HG03342 (cell line): ENCODE data around the gene NHLH2.

Source experiments
- ATAC-seq: cut with Tn5 transposase; IDR thresholded peaks from one replicate; pipeline ENCODE4 v1.9.1; 2021; ENCODE audit warnings: mild to moderate bottlenecking, moderate library complexity; ENCODE audit not compliant: unreplicated experiment

The NHLH2 gene

DNA sequence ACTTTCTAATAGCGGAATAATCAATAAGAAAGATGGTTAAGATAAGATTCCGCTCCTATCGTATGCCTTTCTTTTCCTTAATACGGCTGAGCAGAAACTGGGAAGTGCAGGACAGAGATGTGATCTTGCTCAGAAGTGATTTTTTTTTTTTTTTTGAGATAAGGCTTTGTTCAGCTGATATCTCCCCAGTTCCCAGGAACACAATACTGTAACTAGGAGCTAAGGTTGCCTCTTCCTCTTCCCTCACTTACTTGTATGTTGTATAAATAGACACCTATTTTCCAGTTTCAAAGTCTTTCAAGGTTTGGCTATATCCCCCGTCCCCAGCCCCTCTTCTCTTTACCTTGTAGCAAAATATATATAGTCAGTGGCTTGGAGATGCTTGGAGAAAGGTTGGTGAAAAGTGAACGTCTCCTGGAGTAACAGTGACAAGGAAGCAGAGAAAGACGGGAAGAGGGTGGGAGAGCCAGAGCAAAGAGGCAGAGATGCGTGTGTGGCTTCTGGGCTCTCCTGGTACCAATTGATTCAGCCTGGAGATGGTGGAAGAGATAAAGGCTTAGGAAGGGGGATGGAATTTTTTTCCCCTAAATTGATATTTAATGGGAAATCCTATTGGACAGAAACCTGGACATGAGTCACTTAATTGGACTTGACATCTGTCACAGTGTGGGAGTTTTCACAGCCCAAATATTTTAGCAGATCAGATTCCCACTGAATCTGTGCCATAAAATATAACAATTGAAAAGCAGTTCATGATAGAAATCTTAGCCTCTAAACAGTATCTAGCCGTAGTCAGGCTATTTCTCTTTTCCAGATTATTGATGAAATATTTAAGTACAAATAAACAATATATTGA lies at the start of gene NHLH2:
Gene NHLH2, minus strand, starts transcription at position 522 of the 856 bp plus-strand sequence. CDS start 2,754 bp downstream, outside the sequence.
- ATAC-seq: no peak

DNA sequence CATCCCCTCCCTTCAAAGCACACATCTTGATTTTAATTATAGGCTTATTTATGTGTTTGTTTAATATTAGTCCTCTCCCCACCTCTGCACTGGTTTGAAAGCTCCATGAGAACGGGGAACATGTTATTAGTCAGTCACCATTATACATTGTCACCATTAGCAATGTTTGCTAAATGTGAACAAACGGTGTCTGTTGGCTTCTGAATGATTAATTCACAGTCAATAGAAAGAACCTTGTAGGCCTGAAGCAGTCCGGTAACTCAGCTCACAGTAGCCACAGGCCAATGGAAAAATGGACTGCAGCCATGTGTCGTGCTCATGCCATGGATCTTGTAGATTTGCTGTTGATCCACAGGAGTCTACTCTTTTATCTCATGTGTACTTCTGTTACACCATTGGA lies 49.7 kb upstream of the NHLH2 start:
- ATAC-seq: no peak

DNA sequence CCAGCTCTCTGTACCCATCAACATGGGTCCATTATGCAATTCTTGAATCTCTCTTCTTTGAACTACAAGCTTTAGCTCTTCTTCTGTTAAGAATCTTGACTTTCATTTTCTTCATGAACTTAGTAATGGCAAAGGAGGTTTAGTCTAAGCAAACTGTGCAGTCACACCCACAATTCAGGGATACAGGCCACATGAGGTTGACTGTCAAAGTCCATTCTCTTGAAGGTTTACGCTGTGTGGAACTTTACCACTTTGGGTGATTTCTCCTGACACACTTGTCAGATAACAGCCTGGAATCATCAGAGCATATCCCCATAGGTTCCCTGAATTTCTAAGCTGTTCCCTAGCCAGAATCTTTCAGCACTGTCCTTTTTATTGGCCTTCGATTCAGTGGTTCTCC lies 48.0 kb upstream of the NHLH2 start:
- no peak for ATAC-seq

DNA sequence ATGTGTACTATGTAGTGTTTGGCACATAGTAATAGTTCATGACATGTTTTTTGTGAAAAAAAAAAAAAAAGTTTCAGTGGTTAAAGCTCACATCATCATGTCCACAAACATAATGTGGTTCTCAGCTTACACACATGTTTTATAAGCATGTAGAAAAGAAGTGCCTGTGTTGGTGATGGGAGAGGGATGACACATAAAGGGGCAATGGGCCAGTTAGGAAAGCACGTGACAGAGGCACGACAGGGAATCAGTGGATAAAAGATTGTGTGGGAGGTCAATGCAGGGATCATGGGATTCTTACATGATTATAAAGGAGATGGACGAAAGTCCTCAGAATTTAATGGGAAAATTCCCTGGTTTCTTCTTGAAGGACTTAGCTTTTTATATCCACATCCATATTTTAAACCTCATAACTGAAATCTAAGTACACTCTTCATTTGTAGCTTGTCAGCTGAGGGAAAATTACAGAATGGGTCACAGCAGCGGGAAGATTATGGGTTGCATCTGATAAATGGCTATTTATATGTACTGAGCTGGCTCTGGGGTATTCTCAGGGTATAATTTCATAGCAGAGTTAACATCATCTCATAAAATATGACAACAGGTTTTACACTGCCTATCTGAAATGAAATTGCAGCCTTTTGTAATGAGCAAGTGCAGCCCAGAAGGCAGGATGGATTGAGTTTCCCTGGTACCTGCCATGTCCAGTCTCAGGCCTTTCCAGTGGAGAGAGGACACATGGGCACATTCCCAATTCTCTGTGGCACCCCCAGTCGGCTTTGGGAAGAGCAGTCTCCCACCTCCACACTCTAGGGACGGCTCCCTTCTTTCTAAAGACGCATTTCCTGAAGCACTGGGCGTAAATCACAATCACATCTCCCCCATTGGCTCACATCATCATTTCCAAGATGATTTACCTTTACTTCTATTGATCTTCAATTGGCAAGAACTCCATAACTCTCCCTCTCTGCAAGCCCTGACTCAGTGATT lies 42.3 kb upstream of the NHLH2 start:
- ATAC-seq: no peak

DNA sequence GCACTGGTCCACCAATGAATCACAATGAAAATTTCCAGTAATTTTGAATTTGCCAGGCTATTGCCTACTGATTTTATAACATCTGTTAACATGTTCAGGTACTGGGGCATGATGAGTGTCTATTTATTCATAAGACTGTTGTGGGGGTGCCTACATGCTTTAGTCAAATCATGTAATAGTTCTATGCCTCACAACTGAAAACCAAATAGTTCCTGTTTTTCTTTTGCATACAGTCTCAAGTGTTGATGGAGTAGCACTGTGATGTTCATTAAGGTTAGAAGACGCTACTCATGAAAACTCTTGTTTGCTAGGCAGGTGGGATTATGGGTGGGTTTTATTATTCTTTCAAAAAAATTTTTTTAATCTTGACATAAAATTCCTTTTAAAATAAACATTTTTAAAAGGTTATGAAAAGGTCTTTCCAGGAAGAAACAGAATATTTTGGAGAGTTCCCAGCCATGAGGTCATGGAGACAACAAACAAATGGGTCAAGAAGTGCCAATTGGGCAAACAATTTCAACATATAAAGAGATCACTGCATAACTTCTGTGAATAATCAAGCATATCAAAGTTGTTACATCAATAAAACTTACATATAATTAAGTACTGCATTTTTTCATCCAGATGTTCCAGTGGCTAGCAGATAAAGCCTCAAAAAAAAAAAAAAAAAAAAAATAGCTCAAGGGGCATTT lies 40.2 kb upstream of the NHLH2 start:
- ATAC-seq: no peak

DNA sequence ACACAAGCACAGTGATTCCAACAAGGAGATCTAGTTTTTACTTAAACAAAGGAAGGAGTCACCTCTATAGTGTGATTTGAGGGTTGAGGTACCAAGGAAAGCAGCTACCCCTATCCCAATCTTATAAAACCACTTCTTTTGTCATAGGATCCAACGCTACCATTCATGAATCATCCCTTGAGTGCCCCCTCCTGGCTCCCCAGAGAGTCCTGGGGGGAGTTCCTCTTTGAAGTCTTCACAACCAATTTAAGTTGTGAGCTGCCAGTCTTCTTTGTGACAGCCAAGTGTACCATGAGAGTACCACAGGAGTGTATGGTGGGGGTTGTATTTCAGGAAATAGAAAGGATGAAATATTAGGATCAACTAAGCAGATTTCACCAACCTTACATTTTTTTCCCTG lies 39.1 kb upstream of the NHLH2 start:
- ATAC-seq: no peak

DNA sequence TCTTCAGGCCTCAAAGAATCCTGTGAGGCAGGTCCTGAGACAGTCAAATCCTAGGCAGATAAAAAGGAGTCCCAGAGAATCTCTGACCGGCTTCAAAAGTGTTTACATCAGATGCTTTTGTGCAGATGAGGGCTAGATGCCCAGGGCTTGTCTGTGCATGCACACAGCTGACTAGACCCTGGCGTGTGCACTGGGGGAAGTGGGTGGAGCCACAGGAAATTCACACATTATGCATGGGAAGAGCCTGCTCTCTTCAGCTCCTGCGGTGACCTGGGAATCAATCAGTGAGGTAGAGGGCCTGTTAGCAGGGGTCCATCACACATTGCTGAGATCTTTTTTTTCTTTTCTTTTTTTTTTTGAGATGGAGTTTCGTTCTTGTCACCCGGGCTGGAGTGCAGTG lies 36.6 kb upstream of the NHLH2 start:
- no peak for ATAC-seq

DNA sequence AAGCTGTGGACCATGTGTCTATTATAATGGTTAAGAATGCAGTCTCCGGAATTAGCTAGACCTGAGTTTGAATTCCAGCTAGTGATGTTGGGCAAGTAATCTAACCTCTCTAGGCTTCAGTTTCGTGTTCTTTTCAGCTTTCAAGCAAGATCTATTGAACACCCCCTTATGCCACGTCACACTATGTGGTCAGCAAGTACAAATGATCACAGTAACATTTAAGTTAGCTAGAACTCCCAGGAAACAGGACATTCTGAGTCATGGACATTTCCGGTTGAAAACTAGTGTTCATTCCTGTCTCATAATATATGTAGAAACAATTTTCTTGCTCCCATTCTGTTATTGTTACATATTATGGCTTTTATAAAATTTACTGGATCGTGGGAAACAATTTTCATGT lies 34.0 kb upstream of the NHLH2 start:
- ATAC-seq: no peak

DNA sequence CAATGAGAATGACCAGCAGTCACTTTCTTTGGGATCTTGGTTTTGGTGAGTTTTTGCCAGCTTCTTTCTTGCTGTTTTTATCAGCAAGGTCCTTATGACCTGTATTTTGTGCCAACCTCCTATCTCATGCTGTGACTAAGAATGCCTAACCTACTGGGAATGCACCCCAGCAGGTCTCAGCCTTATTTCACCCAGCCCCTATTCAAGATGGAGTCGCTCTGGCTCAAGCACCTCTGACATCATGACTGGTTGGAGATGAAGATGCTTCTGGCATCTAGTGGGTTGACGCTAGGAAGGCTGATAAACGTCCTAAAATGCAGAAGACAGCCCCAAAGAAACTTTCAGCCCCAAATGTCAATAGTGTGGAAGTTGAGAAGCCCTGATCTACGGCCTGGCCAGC lies 33.6 kb upstream of the NHLH2 start:
- no peak for ATAC-seq

DNA sequence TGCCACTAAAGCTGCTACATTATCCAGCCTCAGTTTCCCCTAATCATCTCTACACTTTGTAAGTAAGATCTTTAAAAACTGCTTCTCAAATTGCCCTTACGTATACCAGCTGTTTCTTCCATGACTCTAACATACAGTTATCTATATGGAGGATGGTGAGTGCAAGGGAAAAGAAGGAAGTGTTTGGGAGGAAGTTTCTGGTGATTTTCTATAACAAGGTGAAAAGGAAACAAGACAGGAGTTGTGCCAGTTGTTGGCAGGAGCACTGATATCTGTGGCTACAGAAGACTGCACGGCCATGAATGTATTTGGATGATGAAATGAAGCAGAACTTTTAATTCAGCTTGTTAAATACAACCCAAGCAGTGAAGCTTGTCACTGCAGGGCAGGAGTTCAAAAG lies 32.3 kb upstream of the NHLH2 start:
- no peak for ATAC-seq

DNA sequence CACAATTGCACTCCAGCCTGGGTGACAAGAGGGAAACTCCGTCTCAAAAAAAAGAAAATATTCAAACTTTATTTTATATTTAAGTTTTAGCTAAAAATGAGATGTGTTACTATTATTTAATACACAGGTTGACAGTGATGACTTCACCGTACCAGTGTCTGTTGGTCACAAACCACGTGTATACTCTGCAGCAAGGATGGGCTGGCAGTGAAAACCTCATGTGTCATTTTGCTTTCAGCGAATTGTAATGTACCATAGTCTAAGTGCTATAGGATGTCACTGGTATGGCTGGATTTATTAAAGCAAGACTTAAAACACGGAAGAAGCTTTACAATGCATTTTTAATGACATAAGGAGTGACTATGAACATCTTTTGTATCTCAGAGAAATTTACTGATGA lies 28.1 kb upstream of the NHLH2 start:
- ATAC-seq: no peak

DNA sequence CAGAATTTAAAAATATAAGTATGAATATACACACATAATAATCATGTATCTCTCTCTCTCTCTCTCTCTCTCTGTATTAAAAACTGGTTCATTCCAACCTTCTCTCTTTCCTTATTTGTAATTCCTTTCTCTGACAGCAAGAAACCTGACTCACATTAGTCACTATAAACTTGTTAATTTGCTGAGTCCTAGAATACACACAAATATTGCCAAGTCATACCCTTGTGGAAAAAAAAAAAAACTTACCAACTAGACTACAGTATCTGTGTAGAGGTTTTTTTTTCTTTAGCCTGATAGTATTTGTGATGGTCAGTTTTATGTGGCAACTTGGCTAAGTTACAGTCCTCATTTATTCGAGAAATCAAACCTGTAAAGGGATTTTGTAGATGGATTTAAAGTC lies 26.3 kb upstream of the NHLH2 start:
- ATAC-seq: no peak

DNA sequence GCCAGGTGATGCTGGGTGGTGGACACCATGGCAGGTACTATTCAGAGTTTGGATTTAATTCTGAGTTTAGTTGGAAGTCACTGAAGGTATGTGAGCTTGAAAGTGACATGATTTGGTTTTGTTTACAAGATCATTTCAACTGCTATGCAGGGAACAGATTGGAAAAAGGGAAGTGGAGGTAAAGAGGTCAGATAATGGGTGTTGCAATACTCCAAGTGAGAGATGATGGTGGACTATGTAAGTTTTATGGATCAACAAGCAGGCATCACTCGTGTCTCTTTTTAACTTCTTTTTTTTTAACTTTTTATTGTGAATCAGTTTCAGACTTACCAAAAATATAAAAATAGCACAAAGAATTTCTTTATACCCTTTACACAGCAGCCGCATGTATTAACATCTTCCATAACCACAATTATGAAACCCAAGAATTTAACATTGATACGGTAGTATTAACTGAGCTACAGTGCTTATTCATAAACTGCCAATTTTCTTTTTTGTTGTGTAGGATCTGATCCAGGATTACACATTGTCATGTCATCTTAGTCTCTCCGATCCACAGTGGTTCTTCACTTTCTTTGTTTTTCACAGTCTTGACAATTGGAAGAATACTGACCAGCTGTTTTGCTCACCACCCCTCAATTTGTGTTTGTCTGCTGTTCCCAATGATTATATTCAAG lies 24.9 kb upstream of the NHLH2 start:
- no peak for ATAC-seq

DNA sequence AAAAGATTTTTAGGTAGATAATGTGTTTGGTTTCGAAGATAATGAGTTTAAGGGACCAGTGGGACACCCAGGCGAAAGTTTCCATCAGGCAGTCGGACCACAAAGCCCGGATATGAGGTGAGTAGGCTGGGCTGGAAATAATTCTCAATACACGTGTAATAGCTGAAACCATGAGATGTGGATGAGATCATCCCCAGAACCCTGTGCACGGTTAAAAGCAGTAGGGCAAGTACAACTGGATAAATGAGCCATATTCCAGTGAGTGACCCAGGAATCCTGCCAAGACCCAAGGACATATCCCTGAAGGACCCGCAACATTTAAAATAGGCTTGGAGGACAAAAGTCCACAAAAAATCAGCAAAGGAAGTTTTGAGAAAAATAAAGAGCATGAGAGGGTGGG lies 21.5 kb upstream of the NHLH2 start:
- no peak for ATAC-seq

DNA sequence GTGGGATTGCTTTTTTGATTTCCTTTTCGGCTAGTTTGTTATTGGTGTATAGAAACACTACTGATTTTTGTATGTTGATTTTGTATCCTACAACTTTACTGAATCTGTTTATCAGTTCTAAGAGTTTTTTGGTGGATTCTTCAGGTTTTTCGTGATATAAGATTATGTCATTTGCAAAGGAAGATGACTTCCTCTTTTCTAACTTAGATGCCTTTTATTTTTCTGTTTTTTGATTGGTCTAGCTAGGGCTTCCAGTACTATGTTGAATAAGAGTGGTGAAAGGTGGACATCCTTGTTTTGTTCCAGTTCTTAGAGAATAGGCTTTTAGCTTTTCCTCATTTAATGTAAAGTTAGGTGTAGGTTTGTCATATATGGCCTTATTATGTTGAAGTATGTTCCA lies 13.1 kb upstream of the NHLH2 start:
- no peak for ATAC-seq

DNA sequence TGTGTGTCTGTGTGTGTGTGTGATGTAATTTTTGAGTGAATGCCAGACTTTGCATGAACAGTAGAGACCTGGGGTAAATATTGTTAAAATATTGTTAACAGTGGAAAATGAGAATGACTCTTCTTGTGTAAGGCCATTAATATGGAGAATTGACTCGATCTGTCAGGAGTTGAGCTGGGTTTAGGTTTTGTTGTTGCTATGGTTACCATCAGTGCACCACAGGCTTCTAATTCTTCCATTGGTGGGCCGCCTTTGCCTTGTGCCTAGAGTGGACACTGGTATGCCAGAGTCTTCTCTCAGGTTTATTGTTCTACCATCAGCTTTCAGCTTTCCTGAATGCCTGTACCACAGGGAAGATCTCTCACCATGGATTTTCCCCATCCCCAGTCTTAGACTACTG lies 10.0 kb upstream of the NHLH2 start:
- ATAC-seq: no peak

DNA sequence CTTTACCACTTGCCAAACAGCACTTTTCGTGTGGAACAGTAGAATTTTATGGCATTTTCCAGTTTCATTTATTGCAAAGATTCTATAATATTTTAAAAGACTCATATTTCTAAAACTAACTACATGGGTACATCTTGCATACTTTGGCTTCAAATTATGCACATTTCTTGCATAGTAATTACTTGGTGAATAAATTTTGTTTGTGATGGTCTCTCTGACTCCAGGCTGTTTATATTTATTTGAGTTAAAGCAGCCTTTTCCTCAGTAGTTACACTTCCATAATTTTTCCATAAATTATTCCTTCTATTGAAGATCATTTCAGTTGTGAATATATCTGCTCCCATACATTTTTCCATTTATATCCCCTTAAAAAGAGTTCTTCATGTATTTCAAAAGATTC lies 6.9 kb upstream of the NHLH2 start:
- ATAC-seq: no peak

DNA sequence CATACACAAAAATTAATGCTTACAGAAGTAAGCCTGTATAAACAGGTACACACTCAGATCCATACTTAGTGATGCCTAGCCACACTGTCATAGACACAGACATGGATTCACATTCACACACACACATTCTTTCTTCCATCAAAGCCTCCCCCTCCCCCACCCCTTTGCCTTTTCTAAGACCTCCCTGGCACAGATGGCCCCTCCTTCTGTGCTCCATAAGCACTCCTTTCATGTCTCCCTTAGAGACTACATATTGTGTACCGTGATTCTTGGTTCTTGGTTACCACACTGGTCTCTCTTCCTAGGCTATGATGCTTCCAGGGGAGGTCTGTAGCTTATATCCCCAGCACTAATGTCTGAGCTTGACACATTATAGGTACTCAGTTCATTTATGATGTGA lies 2.0 kb upstream of the NHLH2 start:
- no peak for ATAC-seq

DNA sequence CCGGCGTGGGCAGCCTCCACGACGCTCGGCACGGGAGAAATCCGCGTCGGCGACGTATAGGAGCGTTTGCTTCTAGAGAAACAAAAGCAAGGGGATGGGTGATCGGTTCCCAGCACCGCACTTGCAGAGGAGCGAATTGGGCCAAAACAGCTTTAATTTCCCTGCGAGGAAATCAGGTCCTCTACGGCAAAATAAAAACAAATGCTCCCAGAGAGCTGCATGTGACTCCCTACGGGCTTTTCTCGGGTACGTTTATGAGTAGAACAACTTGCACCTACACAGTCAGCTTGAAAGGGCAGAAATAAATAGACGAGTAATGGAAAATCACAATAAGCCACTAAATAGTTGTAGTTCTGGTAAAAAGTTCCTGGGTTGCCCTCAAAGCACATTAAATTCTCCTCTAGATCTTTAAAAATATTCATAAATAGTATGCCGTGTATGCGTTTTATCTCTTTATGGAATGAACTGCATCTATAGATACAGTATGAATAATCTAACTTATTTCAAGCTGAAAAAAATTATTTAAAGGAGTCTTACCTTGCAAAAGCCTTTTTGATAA lies 1.2 kb downstream of the NHLH2 start:
- ATAC-seq: no peak

DNA sequence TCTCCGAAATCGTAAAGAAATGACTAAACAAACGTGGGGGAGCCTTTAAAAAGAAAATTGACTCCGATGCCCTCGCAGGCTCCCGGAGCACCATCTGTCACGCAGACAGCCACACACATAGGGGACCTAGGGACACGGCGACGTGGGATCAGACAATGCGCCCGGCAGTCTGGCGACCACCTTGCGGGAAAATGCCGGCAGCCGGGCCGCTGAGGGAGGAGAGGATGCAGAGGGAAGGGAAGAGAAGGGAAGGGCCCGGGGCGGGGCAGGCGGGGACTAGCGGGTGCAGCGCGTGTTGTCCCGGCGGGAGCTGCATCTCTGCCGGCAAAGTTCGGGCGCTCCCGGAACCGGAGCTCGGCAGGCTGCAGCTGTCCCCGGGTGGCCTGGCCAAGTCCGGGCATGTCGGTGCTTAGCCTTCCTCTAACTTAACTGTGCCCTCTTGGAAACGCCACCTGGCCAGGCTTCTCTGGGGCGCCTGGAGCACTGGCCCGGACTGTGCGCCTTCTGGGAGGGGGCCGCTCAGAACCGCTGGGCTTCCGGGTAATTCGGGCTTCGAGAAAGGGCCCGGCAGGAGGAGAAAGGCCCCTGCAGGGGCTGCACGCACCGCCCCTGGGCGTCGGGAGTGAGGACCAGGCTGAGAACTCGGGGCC lies 1.8 kb downstream of the NHLH2 start:
- ATAC-seq: no peak
